Measurements from ENCODE around the gene COMMD1.
A peak's percentile ranks its signal among the peaks of the same experiment; 100 is the strongest.
"Not testable (repeated sequence)": the region's sequence is repeated elsewhere in the genome, so short reads cannot be mapped to it uniquely, and the experiment has no call there.

The COMMD1 gene

GRCh38 chr2:62074233-62074632, 168.8 kb downstream of the COMMD1 start:
- no peak for DNase-seq (ENCODE audit: low spot score)

DNA sequence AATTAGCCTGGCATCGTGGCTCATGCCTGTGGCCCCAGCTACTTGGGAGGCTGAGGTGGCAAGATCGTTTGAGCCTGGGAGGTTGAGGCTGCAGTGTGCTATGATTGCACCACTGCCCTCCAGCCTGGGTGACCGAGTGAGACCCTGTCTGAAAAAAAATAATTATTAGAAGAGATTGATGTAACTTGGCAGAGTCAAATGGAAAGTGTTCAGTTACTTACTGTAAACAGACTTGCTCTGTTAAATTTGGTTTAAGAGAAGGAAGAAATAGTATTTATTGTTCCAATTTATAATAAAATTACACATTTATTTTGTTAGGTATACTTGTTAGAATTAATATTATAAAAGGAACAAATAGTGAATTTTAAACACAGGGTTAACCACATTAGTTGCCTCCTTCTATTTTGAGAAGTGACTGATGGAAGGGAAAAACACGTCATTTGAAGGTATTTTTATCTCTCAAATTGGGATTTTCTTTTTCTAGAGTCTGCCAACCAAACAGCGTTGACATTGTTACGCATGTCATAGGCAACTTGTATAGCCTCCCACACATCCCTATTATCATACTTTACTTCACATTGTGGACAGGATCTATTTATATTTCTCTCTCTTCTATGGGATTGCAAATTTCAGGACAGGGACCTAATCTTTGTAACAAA, 171.6 kb downstream of the COMMD1 start:
- no peak for DNase-seq (ENCODE audit: low spot score)

DNA sequence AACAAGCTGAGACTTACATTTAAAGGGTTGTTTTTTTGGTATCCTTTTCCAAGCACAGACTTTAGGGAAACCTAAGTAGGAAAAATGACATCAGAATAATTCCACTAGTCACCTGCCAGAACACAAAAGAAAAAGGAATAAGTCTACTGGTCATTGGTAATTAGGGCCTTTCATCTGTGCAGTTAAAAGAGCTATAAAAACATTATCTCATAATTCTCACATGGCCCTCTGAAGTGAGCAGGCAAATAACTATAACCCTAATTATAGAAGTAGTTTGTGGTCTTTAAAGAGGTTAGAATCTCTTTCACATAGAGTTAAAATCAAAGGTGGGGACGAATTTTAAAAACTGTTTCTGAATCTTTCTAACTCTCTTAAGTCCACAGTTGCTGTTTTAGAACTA, 179.3 kb downstream of the COMMD1 start:
- DNase-seq (ENCODE audit: low spot score), result no peak

DNA sequence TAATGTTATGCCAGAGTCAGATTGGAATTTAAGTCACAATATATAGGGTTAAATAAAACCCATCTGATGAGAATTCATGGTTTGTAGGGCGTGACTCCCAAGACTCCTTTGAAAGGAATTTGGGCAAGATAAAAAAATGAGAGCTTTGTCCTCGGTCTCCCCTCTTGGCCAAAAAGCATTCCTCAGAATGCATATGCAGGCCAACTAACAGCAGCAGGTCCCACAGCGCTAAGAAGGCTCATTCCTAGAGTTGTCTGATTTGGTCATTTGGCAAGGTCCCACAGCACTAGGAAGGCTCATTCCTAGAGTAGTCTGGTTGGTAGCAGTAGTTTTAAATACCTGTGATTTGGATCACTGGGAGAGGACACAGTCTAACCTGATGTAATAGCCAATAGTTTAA, 184.2 kb downstream of the COMMD1 start:
- no peak for DNase-seq (ENCODE audit: low spot score)

GRCh38 chr2:62091471-62091870, 186.0 kb downstream of the COMMD1 start:
- DNase-seq (ENCODE audit: low spot score), result no peak

- no peak for DNase-seq (ENCODE audit: low spot score)
Observed at GRCh38 chr2:62099050-62099449, 193.6 kb downstream of the COMMD1 start.

GRCh38 chr2:62099523-62100175, 194.2 kb downstream of the COMMD1 start:
- DNase-seq (ENCODE audit: low spot score), result no peak

DNA sequence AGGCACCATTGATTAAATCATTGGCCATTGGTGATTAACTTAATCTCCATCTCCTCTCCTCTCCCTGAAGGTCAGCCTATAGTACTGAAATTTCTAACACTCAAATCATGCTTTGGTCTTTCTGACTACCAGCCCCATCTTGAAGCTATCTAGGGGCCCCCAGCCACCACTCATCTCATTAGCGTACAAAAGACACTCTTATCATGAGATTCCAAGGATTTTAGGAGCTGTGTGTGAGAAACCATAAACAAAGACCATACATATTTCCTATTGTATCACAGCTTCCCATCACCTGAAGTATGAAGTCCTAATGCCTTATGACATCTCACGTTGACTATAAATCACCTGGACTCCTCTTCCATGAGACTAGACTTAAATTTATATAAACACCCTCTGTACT, 196.4 kb downstream of the COMMD1 start:
- DNase-seq (ENCODE audit: low spot score), result no peak

DNA sequence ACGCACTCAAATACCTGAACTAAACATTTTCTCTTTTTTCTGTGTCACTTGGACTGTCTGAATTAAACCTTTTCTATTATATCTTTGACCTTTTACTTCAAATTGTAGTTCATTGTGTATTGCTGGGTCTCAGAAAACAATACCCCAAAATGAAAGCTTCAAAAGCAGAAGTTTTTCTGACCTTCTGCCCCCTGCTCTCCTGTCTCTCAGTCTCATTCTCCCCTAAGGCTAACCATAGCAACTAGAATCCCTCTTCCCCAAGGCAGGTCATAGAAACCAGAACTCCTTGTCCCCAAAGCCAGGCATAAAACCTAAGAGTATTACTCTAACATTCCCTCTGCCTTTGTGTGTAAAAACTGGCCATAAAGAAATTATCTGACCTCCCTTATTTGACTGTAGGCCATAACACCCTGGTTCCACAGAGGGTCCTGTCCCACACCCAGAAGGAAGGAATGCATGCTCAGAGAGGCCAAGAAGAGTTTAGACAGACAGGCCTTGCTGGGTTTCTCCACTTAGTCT, 197.0 kb downstream of the COMMD1 start:
- DNase-seq (ENCODE audit: low spot score), result no peak

GRCh38 chr2:62109554-62109953, 204.1 kb downstream of the COMMD1 start:
- no peak for DNase-seq (ENCODE audit: low spot score)

DNA sequence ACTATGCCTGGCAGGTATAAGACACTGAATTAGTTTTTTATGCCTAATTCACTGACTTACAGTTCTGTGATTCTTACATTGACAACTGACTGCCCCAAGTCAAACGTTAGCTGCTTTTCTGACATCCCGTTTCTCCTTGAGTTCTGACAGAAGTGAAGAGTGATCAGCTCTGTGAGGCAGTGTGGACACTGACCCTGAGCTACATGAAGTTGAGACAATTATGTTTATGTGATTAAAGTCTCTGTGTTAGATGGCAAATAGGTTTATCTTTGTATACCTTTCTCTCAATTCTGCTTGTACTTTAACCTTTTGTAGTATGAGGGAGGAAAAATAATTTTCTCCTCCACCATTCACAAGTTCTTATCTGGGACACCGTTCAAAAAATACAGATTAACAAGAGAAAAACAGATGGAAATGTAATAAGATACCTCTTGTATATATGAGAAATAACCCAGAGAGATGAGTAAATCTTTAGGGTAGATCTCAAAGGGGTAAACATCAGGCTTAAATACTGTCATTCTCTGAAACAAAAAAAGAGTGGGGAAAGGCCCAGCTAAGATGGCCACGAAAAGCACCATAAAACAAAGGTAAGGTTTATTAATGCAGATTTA, 205.0 kb downstream of the COMMD1 start:
- DNase-seq (ENCODE audit: low spot score), result no peak

DNA sequence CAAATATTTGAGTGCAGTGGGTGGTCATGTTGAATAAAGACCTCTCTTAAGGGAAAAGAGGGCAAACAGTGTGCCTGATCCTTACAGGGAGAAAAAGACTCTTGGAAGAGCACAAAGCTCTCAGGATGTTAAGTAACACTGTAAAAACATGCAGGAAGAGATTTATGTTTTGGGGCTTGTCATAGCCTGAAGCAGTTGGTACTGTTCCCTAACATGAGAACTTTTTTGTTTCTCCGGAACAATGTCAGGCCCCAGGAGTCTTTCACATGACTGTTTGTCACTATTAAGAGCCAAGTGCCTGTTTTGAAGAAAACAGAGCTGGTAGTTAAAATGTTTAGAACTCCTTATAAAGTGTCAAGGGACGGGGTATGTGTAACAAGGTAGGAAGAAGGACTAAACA, 206.7 kb downstream of the COMMD1 start:
- DNase-seq (ENCODE audit: low spot score), result no peak

- no peak for DNase-seq (ENCODE audit: low spot score)
Observed at GRCh38 chr2:62114564-62114963, 209.1 kb downstream of the COMMD1 start.

DNA sequence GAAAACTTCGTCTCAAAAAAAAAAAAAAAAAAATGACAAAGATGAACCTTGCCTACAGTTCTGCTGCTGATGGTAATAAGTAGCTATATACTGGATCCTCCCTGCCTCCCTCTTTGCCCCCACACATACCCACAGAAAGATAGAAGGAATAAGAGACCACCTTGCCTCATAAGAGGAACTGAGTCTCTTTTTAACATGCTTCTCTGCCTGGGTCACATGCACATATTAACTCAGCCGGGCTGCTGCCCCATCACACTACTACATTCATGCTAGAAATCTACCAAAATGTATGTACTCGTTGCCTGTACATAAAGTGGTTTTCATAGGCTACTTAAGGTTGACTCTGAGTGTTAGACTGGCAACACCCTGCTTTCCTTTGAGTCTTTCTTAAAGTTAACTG, 211.5 kb downstream of the COMMD1 start:
- DNase-seq (ENCODE audit: low spot score), result no peak

DNA sequence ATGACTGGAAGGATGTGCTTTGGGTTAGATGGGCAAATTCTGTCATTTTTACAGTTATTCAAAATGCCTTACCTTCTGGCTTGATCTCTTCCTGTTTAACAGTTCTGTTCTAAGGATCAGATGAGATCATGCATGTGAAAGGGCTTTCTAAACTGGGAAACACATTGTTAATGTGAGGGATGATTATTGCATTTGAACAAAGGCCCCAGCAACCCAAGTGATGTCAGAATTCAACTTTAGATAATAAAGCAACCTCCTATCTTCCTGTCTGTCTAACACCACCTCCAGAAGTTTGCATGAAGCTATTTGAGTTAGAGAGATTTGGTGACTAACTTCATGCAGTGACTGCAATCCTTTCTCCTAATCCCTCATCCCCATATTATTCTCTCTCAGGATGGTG, 212.7 kb downstream of the COMMD1 start:
- DNase-seq (ENCODE audit: low spot score), result no peak

- DNase-seq (ENCODE audit: low spot score), result no peak
Observed at GRCh38 chr2:62119311-62119974, 214.0 kb downstream of the COMMD1 start.

DNA sequence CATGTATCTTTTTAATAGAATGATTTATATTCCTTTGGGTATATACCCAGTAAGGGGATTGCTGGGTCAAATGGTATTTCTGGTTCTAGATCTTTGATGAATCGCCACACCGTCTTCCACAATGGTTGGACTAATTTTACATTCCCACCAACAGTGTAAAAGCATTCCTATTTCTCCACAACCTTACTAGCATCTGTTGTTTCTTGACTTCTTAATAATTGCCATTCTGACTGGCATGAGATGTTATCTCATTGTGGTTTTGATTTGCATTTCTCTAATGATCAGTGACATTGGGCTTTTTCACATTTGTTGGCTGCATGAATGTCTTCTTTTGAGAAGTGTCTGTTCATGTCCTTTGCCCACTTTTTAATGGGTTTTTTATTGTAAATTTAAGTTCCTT, 220.8 kb downstream of the COMMD1 start:
- not testable (repeated sequence) for DNase-seq (ENCODE audit: low spot score)

- DNase-seq (ENCODE audit: low spot score), result no peak
Observed at GRCh38 chr2:62133320-62133823, 227.9 kb downstream of the COMMD1 start.

- DNase-seq (ENCODE audit: low spot score), result no peak
Observed at GRCh38 chr2:62136956-62137830, 231.7 kb downstream of the COMMD1 start.

GRCh38 chr2:62140426-62141141, 235.1 kb downstream of the COMMD1 start:
- peak; percentile 19 for DNase-seq (ENCODE audit: low spot score)
